Activated CD4-positive, alpha-beta T cell treated with anti-CD3 and anti-CD28 coated beads, Interleukin-2, amount 50 U/mL, for 1 hour (primary cell): ENCODE measurements around the gene TMCC2.

Experiments used
- DNase-seq: peaks from one replicate; pipeline ENCODE4 v3.0.0-alpha.2; 2020

Gene TMCC2

DNA sequence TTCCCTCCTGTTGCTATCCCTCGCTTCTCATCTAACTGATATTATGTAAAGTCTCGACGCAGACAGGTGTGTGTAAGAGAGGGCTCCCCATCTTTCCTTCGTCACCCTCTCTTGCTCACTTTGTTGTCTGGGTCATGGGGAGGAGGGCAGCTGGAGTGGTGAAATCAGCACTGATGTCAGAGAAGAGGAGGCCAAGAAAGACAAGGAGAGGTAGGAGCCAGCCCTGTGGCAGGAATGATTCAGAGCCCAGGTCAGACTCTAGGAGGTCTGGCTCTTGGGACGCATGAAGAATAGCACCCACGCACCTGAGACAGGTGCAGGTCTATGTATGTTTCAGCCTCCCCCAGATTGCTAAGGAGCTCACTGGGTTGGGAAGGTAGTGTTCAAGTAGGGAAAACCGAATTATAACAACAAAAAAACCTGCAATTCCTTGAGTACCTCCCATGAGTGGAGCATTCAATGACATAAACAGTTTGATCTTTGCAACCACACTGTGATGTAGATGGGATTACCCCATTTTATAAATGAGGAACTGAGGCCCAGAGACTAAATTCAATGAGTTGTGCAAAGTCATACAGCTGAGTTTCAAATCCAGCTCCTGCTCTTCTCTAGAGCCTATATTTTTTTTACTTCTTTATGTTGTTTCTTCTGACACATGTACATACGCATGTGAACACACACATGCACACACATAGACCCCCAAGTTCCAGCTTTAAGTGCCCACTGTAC is 83.4 kb downstream of the TMCC2 start:
- DNase-seq: no peak

DNA sequence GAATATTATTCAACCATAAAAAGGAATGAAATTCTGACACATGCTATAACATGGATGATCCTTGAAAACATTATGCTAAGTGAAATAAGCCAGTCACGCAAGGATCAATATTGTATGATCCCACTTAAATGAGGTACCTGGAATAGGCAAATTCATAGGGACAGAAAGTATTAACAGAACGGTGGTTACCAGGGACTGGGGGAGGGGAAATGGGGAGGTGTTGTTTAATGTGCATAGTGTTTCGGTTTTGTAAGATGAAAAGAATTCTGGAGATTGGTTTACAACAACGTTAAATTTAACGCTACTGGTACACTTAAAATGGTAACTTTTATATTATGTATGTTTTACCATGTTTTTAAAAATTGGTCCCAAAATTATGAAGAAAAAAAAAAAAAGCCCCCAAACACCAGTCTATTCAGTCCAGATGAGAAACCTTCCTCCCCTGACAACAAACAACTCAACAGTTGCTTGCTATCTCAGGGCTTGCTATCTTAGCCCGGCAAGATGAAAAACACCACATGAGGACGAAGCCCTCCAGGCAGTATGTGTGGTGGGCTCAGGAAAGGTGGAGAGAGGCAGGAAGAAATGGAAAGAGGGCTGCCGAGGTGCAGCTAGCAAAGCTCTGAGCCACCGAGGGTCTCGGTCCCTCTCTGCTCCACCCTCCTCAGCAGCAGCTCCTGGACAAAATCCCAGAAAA is 85.3 kb downstream of the TMCC2 start:
- DNase-seq: no peak

DNA sequence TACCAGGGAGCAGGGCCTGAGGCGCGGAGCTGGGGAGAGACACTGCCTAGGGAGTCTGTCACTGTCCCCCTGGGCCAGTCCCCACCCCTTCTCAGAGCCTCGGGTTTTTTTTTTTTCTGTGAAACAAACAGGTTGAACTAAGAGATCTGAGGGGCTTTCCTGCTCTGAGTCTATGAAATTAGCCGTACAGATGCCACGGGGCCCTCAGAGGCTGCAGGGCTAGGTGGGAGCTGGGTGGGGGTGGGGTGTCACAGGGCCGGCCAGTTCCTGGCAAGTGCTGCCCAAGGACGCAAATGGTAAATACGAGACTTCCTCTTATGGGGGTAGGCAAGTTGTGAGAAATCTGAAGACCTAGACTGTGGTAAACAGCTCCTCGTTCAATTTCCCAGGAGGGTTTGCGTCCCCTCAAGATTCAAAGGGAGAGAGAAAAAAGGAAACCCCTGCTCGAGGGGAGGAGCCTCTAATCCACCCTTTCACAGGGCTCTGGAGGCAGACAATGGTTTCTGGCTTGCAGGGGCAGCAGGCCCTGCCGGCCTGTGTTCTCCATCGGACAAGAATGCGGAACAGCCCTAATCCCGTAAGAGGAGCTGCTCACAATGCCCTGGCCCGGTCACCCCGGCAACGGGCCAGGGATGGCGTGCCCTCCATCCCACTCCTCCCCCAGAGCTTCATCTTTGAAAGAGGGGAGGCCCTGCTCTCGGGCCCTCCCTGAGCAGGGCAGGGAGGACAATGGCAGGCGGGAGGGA is 86.0 kb downstream of the TMCC2 start:
- DNase-seq: no peak

DNA sequence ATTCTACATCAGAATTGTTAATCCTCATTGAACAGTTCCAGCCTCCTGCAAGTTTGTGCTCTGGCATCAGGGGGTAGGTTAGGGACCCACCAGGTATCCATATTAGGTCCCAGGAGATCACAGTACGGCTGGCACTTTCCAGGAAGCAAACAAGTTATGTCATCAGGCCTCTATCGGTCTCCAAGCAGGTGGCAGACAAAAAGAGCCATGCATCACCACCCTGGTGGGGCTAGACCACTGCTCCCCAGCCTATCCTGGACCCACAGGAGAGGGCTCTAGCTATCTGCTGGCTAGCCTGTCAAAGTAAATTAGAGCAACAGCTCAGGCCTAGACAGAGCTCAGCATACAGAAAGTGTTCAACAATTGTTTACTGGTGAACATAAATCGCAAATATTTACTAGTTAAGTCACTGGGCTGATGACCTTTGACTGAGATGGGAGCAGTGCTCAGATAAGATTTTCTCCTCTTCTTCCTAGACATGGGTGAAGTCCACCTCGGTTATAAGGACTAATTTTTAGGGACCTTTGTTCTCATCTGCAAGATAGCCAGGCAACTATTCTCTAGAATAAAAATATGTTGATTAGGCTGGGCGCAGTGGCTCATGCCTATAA is 87.4 kb downstream of the TMCC2 start:
- no peak for DNase-seq

DNA sequence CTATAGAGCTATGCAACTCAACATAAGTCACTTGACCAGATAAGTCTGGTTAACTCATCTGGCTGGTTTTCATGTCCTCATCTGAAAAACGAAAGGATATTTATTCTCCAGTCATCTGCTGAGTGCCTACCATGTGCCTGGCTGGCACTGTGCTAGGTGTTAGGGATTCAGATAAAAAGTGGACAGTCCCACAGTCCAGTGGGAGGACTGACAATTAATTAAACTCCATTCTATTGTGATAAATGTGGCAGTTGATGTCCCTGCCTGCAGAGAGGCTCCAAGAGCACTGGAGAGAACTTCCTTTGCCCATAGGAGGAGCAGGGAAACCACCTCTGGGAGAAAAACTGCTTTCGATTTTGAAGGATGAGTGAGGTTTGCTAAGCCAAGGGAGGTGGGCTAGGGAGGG is 88.4 kb downstream of the TMCC2 start:
- DNase-seq: no peak

DNA sequence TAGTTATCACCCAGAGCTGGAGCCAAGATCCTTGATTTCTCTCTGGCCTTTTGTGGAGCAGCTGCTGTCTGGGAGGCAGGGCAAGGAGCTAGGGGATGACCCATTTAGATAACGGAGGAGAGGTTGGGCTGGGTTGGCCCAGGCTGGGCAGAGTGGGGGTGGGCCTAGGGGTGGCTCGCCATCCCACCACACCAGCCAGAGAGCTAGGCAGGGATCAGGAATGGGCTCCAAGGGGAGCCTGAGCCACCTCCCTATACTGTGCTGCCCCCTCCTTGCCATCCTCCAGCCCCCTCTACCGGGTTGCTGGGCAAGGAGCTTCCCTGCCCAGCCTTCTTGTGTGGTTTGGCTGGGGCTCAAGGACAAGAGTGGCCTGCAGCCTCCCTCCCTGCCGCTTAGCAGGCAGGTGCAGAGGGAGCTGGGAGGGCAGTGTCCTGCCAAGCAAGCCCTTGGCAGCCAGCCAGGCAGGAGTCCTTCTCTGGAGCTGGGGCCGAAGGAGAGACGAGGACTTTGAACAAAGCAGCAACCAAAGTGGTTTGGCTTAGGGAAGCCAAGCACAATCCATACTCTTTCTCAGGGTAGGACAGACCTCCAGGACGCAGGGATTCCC is 89.7 kb downstream of the TMCC2 start:
- no peak for DNase-seq

DNA sequence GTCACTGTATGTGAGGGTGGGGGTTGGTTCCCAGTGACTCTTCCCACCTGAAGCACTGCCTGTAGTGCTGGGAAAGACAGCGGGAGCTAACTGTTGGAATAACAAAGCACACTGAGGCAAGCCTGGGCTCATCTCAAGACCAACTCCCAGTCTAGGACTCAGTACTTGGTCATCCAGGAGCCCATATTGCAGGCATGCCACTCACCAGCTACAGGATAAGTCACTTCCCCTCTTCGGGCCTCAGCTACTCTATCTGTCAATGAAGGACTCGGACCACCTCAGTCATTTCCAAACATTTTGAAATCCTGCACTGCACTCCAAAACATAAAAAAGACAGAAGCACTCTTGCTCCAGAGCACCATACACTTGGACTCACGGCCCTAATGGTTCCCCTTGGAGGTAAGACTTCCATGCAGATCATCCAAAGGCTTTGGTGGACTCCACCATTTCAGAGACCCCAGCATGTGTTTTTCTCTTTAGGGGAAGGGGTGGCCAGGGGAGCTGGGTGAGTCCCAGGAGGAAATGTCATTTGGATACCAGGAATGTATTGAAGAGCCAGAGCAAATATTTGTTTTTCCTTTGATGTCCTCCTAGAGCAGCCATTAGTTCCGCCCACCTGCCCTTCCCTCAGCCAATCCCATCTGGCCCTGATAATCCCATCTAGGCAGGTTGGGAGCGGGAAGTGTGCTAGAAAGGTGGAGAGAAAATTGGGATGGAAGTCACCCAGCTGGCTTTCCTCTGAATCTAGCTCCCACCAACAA is 90.7 kb downstream of the TMCC2 start:
- no peak for DNase-seq

DNA sequence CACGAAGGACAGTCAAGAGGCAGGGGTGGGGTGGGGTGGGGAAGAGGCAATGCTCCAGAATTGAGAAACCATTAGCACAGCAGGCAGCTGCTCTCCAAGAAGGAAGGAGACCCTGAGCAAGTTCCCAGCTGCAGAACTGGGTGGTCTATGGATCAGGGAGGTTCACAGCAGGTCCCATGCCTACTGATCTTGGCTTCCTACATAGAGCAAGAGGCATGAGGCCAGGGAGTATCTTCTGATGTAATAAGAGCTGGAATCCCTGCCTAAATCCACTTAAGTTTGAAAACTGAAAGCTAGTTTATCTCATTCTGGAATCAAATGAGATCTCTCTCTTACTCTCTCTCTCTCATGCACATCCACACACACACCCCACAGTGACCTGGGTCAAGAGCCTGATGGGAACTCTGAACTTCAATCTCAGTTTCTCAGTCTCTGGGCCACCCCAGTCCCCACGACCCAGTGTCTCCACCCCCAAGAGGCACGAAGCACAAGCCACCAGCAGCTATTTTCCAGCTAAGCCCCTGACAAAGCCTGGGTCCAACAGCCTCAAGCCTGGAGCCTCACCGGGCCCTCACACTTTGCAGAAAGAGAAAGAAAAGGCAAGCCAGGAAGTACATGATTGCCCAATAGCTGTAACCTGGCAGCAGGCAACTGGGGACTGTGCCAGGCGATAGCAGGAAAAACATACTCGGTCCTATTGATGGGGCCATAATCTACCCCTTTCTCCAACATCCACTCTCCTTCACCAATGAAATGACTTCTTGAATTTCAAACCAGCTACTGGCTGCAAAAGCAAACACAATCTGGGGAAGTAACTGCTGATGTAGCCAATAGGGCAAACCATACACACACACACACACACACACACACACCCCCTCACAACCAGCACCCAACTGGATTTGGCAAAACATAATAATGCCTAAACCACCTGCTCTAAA is 91.6 kb downstream of the TMCC2 start:
- DNase-seq: no peak

DNA sequence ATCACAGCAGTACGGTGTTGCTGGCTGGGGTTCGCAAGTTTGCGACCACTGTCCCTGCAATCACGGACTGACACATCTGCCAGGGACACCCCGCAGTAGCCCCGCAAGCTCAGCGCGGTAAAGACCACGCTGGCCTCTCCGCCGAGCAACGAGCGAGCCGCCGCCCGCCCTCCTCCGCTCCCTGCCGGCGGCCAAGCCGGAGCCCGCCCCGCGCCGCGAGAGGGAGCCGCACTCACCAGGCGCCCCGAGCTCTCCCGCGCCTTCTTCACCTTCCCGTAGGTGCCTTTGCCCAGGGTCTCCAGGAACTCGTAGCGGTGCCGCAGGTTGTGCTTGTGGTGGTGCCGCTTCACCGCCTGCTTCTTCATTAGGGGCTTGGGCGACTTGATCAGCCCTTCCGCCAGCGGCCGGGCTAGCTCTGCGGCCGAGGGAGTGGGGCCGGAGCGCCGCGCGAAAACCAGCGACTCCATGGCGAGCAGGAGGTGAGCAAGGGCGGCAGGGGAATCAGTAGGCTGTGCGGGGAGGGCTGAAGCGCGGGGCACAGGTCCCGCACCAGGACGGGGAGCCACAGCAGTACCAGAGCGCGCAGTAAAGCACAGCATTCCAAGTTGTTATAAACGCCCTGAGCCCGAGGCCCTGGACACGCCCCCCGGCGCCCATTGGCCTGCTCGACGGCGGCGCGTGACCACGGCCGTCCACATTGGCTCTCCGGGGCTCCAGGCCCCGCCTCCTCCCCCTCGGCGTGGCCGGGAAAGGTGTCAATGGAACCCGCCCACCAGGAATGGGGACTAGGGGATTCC is 93.6 kb downstream of the TMCC2 start, which contains the start of gene NUAK2:
Gene NUAK2, minus strand, starts transcription at position 584 of the 797 bp plus-strand sequence. Its CDS starts 117 bp downstream, at position 467.
- peak; percentile 84 for DNase-seq

DNA sequence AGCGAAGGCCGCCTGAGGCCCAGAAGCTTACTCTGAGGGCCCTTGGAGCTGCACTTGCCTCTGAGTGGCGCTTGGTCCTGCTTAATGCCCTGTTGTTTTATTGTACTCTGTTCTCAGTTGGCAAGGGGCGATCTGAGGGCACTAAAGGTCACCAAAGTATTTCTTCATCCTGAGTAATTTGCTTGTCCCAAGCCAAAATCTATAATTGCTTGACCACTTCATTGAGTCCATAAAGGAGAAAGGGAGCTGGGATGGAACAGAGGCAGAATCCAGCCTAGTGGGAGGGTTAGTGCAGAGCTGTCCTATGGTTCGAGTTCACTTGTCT is 94.2 kb downstream of the TMCC2 start:
- DNase-seq: no peak
